Upper lobe of left lung (tissue), 4 donors: ENCODE results near the gene NAT9.

Experiments used
- CTCF ChIP-seq, 6 experiments: fragments of 450-650 bp in 4 of 6; fragments of 200-600 bp in 2 of 6; sonication (generic) in 2 of 6; IDR thresholded peaks; one replicate each; pipeline ENCODE4 v1.5.1; 2016 to 2019; ENCODE audit warnings: antibody characterized with exemption in 6 of 6
- EP300 ChIP-seq, 4 donors: sonication (generic); formaldehyde crosslinking; IDR thresholded peaks; one replicate each; pipeline ENCODE4 v1.5.1; 2017; ENCODE audit warnings: antibody characterized with exemption in 4 of 4, control low read depth in 2 of 4
- POLR2A ChIP-seq, 4 donors: fragments of 450-650 bp; IDR thresholded peaks; one replicate each; pipeline ENCODE4 v1.5.1; 2016 to 2017; ENCODE audit warnings: antibody characterized with exemption in 4 of 4, mild to moderate bottlenecking in 2 of 4
- POLR2AphosphoS5 ChIP-seq, 2 donors: sonication (generic); formaldehyde crosslinking; IDR thresholded peaks; one replicate each; pipeline ENCODE4 v1.5.1; 2017; ENCODE audit warnings: antibody characterized with exemption in 2 of 2

GRCh38 chr17:74757502-74757901, 18.6 kb downstream of the NAT9 start:
- TF ChIP-seq CTCF (IDR thresholded peaks at IDR 0.05) (no peak), EP300 (IDR thresholded peaks at IDR 0.05) (no peak), POLR2AphosphoS5 (IDR thresholded peaks at IDR 0.05) (no peak), POLR2A (IDR thresholded peaks at IDR 0.05) (no peak)
